Nephron (organoid): ENCODE results near the gene PARVB.

Experiments used
- H3K27ac Mint-ChIP-seq, 3 experiments: 2 replicates each; pipeline ENCODE4 v1.8.0; 2020; ENCODE audit warnings: mixed read lengths in 3 of 3, mild to moderate bottlenecking in 2 of 3, moderate library complexity in 1 of 3
- H3K27me3 Mint-ChIP-seq: 2 replicates; pipeline ENCODE4 v1.8.0; 2021; ENCODE audit warnings: low read depth, mild to moderate bottlenecking, moderate library complexity, mixed read lengths
- H3K36me3 Mint-ChIP-seq: 2 replicates; pipeline ENCODE4 v1.8.0; 2020; ENCODE audit warnings: low read depth, mixed read lengths
- H3K4me1 Mint-ChIP-seq: 2 replicates; pipeline ENCODE4 v1.8.0; 2020; ENCODE audit warnings: mixed read lengths
- H3K4me3 Mint-ChIP-seq, 3 experiments: 2 replicates each; pipeline ENCODE4 v1.8.0; 2020; ENCODE audit warnings: mild to moderate bottlenecking in 3 of 3, mixed read lengths in 3 of 3, moderate library complexity in 2 of 3
- H3K9me3 Mint-ChIP-seq: 2 replicates; pipeline ENCODE4 v1.8.0; 2020; ENCODE audit warnings: mixed read lengths
- TF ChIP-seq, protein P1 (sequence below), 3 experiments: fragments of 200-600 bp; sonication (generic); IDR thresholded peaks; one replicate each; pipeline ENCODE4 v1.5.0; 2021; ENCODE audit warnings: antibody characterized with exemption in 3 of 3; ENCODE audit not compliant: unreplicated experiment in 3 of 3

The PARVB gene

DNA sequence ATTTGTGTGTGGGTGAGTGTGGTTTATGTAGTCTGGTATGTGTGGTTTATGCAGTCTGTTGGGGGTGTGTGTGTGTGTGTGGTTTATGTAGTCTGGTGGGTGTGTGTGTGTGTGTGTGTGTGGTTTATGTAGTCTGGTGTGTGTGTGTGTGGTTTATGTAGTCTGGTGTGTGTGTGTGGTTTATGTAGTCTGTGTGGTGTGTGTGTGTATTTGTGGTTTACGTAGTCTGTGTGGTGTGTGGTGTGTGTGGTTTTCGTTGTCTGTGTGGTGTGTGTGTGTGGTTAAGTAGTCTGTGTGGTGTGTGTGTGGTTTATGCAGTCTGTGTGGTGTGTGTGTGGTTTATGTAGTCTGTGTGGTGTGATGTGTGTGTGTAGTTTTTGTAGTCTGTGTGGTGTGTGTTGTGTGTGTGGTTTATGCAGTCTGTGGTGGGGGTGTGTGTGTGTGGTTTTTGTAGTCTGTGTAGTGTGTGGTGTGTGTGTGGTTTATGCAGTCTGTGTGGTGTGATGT, 130.4 kb downstream of the PARVB start:
- Mint-ChIP-seq H3K27ac (no peak overlapping the region), H3K4me1 (peaks cover 12% of the 10 kb centered on the region), H3K9me3 (no peaks in the 10 kb centered on the region)

DNA sequence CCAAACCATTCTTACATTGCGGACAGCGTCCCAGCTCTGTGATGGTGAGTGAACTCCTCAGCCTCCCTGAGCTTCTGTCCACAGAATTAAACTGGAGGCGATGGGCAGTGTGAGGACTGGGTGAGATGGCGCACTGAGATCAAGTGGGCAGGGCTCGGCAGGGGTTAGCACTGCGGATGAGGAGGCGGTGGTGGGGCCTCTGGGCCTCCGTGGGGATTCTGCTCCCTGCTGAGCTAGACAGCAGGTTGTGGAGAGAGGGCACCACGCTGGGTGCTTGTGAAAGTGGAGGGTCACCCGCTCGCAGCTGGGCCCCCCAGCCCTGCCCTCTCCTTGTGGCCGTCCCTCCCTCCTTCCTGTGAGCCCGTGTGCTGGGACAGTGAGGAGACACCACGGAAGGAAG, 131.0 kb downstream of the PARVB start:
- Mint-ChIP-seq H3K27ac (no peak overlapping the region), H3K4me1 (peaks cover 12% of the 10 kb centered on the region), H3K4me3 (no peak overlapping the region), H3K9me3 (no peaks in the 10 kb centered on the region), H3K36me3 (no peaks in the 10 kb centered on the region), H3K27me3 (peaks cover 3% of the 10 kb centered on the region)
- TF ChIP-seq, protein P1, sequence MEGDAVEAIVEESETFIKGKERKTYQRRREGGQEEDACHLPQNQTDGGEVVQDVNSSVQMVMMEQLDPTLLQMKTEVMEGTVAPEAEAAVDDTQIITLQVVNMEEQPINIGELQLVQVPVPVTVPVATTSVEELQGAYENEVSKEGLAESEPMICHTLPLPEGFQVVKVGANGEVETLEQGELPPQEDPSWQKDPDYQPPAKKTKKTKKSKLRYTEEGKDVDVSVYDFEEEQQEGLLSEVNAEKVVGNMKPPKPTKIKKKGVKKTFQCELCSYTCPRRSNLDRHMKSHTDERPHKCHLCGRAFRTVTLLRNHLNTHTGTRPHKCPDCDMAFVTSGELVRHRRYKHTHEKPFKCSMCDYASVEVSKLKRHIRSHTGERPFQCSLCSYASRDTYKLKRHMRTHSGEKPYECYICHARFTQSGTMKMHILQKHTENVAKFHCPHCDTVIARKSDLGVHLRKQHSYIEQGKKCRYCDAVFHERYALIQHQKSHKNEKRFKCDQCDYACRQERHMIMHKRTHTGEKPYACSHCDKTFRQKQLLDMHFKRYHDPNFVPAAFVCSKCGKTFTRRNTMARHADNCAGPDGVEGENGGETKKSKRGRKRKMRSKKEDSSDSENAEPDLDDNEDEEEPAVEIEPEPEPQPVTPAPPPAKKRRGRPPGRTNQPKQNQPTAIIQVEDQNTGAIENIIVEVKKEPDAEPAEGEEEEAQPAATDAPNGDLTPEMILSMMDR (IDR thresholded peaks at IDR 0.05; ENCODE audit: unreplicated experiment in 3 of 3), result no peak

More for the DNA sequence above, 130.4 kb downstream of the PARVB start:
- peaks cover 3% of the 10 kb centered on the region for H3K27me3 Mint-ChIP-seq
- H3K4me3 Mint-ChIP-seq, result no peak overlapping the region
- no peaks in the 10 kb centered on the region for H3K36me3 Mint-ChIP-seq
- TF ChIP-seq, protein P1 (IDR thresholded peaks at IDR 0.05; ENCODE audit: unreplicated experiment in 3 of 3), result no peak

DNA sequence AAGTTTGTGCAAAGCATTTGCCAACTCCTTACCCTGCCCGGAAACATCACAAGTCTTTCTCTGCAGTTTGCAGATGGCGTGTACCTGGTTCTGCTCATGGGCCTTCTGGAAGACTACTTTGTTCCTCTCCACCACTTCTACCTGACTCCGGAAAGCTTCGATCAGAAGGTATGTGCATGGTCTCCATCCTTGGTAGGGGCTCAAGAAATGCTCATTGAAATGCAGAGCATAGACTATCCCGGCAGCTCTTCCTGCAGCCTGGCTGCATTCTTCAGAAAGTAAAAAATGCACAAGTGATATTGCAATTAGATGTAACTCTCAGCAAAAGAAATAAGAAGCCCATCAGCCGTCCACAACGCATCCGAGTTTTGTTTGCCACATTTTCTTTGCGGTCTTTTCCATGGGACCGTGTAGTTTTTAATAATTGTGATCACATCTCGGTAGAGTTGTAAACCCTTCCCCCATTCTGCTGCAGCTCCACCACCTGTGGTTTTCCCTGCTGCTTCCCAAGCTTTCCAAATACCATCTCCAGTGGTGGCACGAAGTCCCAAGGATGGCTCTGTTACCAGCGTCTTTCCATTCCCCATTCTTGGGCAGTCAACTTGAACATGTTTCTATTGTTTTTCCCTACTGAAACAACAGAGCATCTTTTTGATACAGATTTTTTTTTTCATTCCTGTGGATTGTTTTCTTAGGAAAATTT, 134.0 kb downstream of the PARVB start:
- H3K36me3 Mint-ChIP-seq, result no peaks in the 10 kb centered on the region
- no peaks in the 10 kb centered on the region for H3K9me3 Mint-ChIP-seq
- TF ChIP-seq, protein P1 (IDR thresholded peaks at IDR 0.05; ENCODE audit: unreplicated experiment in 3 of 3), result no peak
- H3K27ac Mint-ChIP-seq, result peak overlapping the region in 1 of 3 experiments; percentile 18
- peaks cover 12% of the 10 kb centered on the region for H3K4me1 Mint-ChIP-seq
- H3K4me3 Mint-ChIP-seq, result no peak overlapping the region
- H3K27me3 Mint-ChIP-seq, result peaks cover 3% of the 10 kb centered on the region

DNA sequence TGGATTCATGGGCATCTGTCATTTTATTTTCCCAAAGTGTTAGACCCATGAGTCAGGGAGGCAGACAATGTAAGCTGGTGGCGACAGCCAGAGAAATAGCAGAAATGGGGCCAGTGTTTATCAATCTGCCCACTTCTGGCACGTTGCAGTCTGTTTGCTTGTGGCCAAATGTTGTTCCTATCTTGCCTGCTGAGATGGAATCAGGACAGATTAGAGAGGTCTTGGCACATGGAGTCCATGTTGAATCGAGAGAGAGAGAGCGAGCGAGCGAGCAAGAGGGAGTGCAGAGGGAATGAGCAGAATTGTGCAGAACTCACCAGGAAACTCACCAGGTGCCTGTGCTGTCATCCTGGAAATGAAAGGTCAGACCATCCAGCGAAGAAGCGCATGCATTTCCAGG, 134.7 kb downstream of the PARVB start:
- Mint-ChIP-seq H3K27ac (peak overlapping the region in 2 of 3 experiments; percentile 5 to 19), H3K4me3 (no peak overlapping the region), H3K4me1 (peaks cover 12% of the 10 kb centered on the region), H3K9me3 (no peaks in the 10 kb centered on the region), H3K36me3 (no peaks in the 10 kb centered on the region), H3K27me3 (peaks cover 3% of the 10 kb centered on the region)
- TF ChIP-seq, protein P1 (IDR thresholded peaks at IDR 0.05; ENCODE audit: unreplicated experiment in 3 of 3), result no peak

DNA sequence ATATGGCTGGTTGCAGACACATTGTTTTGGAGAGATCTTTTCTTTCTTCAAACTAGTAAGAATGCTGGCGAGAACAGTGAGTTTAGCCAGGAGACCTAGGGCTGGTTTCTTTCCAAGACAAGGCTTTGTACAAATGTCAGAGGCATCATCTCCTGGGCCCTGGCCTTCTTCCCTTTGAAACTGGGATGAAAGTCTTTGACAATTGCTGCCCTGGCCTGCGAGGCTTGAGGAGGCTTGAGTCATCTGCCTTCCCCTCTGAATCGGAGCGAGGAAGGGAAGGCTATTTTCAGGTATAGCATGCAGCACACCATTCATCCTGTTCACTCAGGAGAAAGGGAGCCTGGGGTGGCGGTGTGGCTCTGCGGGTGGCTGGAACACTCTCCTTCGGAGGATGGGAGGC, 135.1 kb downstream of the PARVB start:
- Mint-ChIP-seq H3K9me3 (no peaks in the 10 kb centered on the region), H3K27ac (peak overlapping the region in 1 of 3 experiments; percentile 19), H3K36me3 (no peaks in the 10 kb centered on the region), H3K4me3 (no peak overlapping the region), H3K4me1 (peaks cover 12% of the 10 kb centered on the region), H3K27me3 (peaks cover 3% of the 10 kb centered on the region)
- TF ChIP-seq, protein P1 (IDR thresholded peaks at IDR 0.05; ENCODE audit: unreplicated experiment in 3 of 3), result no peak

DNA sequence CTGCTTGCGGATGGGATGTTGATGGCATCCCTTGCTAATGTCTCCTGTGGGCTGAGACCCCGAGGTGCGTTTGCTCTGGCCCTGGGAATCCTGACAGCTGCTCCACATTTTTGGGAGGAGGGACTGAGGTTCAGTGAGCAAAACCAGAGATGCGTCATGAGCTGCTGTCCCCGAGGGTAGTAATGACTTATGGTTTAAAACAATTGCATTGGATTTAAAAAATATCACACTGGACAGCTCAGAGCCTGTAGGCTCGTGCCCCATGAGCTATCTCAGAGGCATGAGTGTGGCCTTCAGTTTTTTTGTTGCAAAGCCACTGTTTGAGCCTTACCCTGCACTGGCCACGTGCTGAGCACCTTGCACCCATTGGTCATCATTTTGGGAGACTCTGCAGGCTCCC, 135.7 kb downstream of the PARVB start:
- TF ChIP-seq, protein P1 (IDR thresholded peaks at IDR 0.05; ENCODE audit: unreplicated experiment in 3 of 3), result no peak
- Mint-ChIP-seq H3K36me3 (no peaks in the 10 kb centered on the region), H3K4me1 (peaks cover 12% of the 10 kb centered on the region), H3K9me3 (no peaks in the 10 kb centered on the region), H3K27me3 (peaks cover 6% of the 10 kb centered on the region), H3K4me3 (no peak overlapping the region), H3K27ac (no peak overlapping the region)
